ENCODE data around the gene PLEKHO2.
"Not testable (repeated sequence)": the region's sequence is repeated elsewhere in the genome, so short reads cannot be mapped to it uniquely, and the experiment has no call there.

The PLEKHO2 gene

GRCh38 chr15:64841344-64842095 is at the start of gene PLEKHO2:
TSS of gene PLEKHO2 (plus strand) at chr15:64841915. CDS start at chr15:64842017, 102 bp downstream.
- peak; percentile 79 to 89 for DNase-seq (ENCODE audit: extremely low read depth in 1 of 2, low read depth in 1 of 2)

- no peak for DNase-seq (ENCODE audit: extremely low read depth in 1 of 2, low read depth in 1 of 2)
These were observed 49.4 kb upstream of the PLEKHO2 start for GRCh38 chr15:64792282-64792681.

GRCh38 chr15:64795299-64795698 is 46.4 kb upstream of the PLEKHO2 start:
- DNase-seq (ENCODE audit: extremely low read depth in 1 of 2, low read depth in 1 of 2), result not testable (repeated sequence)

GRCh38 chr15:64795921-64796320 is 45.8 kb upstream of the PLEKHO2 start:
- DNase-seq (ENCODE audit: extremely low read depth in 1 of 2, low read depth in 1 of 2), result not testable (repeated sequence)

GRCh38 chr15:64798905-64799304 is 42.8 kb upstream of the PLEKHO2 start:
- not testable (repeated sequence) for DNase-seq (ENCODE audit: extremely low read depth in 1 of 2, low read depth in 1 of 2)

GRCh38 chr15:64800476-64800875 is 41.2 kb upstream of the PLEKHO2 start:
- no peak for DNase-seq (ENCODE audit: extremely low read depth in 1 of 2, low read depth in 1 of 2)

GRCh38 chr15:64803526-64803925 is 38.2 kb upstream of the PLEKHO2 start:
- no peak for DNase-seq (ENCODE audit: extremely low read depth in 1 of 2, low read depth in 1 of 2)

- no peak for DNase-seq (ENCODE audit: extremely low read depth in 1 of 2, low read depth in 1 of 2)
These were observed 37.1 kb upstream of the PLEKHO2 start for GRCh38 chr15:64804619-64805018.

- no peak for DNase-seq (ENCODE audit: extremely low read depth in 1 of 2, low read depth in 1 of 2)
These were observed 35.2 kb upstream of the PLEKHO2 start for GRCh38 chr15:64806509-64806908.

GRCh38 chr15:64807051-64807749 is 34.5 kb upstream of the PLEKHO2 start:
- no peak for DNase-seq (ENCODE audit: extremely low read depth in 1 of 2, low read depth in 1 of 2)

GRCh38 chr15:64807751-64808222 is 33.9 kb upstream of the PLEKHO2 start:
- DNase-seq (ENCODE audit: extremely low read depth in 1 of 2, low read depth in 1 of 2), result no peak

GRCh38 chr15:64808785-64809453 is 32.8 kb upstream of the PLEKHO2 start:
- no peak for DNase-seq (ENCODE audit: extremely low read depth in 1 of 2, low read depth in 1 of 2)

- DNase-seq (ENCODE audit: extremely low read depth in 1 of 2, low read depth in 1 of 2), result peak in 1 of 2 donors; percentile 44
These were observed 31.8 kb upstream of the PLEKHO2 start for GRCh38 chr15:64809649-64810496.

- DNase-seq (ENCODE audit: extremely low read depth in 1 of 2, low read depth in 1 of 2), result no peak
These were observed 31.0 kb upstream of the PLEKHO2 start for GRCh38 chr15:64810497-64811326.

GRCh38 chr15:64813075-64813474 is 28.6 kb upstream of the PLEKHO2 start:
- DNase-seq (ENCODE audit: extremely low read depth in 1 of 2, low read depth in 1 of 2), result no peak

GRCh38 chr15:64814283-64814682 is 27.4 kb upstream of the PLEKHO2 start:
- not testable (repeated sequence) for DNase-seq (ENCODE audit: extremely low read depth in 1 of 2, low read depth in 1 of 2)

- DNase-seq (ENCODE audit: extremely low read depth in 1 of 2, low read depth in 1 of 2), result not testable (repeated sequence)
These were observed 26.8 kb upstream of the PLEKHO2 start for GRCh38 chr15:64814965-64815364.

- DNase-seq (ENCODE audit: extremely low read depth in 1 of 2, low read depth in 1 of 2), result no peak
These were observed 25.3 kb upstream of the PLEKHO2 start for GRCh38 chr15:64816452-64816851.

- no peak for DNase-seq (ENCODE audit: extremely low read depth in 1 of 2, low read depth in 1 of 2)
These were observed 16.7 kb upstream of the PLEKHO2 start for GRCh38 chr15:64824929-64825430.
